ENCODE measurements around the gene NUP62CL.

GRCh38 chrX:107207089-107207488 lies 856 bp upstream of the NUP62CL start:
- TF ChIP-seq REST (IDR thresholded peaks at IDR 0.05; ENCODE audit: borderline replicate concordance): no peak
- TF ChIP-seq CTCF (IDR thresholded peaks at IDR 0.05; ENCODE audit: poor library complexity, severe bottlenecking): no peak
- no peak for TF ChIP-seq POLR2AphosphoS5 (IDR thresholded peaks at IDR 0.05)
- no peak for TF ChIP-seq EP300 (conservative IDR thresholded peaks at IDR 0.05; ENCODE audit: poor library complexity, severe bottlenecking)
- no peak for TF ChIP-seq EZH2 (IDR thresholded peaks at IDR 0.05; ENCODE audit: borderline replicate concordance, insufficient read depth, low read length, poor library complexity, severe bottlenecking)
- no peak for TF ChIP-seq TAF1 (IDR thresholded peaks at IDR 0.05; ENCODE audit: low read depth)
- TF ChIP-seq RAD21 (conservative IDR thresholded peaks at IDR 0.05): no peak
- no peak for TF ChIP-seq SMC3 (conservative IDR thresholded peaks at IDR 0.05; ENCODE audit: poor library complexity)
- TF ChIP-seq MXI1 (conservative IDR thresholded peaks at IDR 0.05; ENCODE audit: poor library complexity, severe bottlenecking): no peak
